NCI-H345 treated with DMSO at 0.1 percent for 48 hours (cell line): Measurements from ENCODE around the gene ADGRV1.
"Not testable (repeated sequence)": the region's sequence is repeated elsewhere in the genome, so short reads cannot be mapped to it uniquely, and the experiment has no call there.

ENCODE experiments used
- DNase-seq: peaks from one replicate; lab custom pipeline; 2025; ENCODE audit not compliant: unreplicated experiment; lab: John Stamatoyannopoulos, UW

ADGRV1 gene

GRCh38 chr5:91018712-91019371 lies 460.2 kb downstream of the ADGRV1 start:
- DNase-seq, result no peak

- DNase-seq, result no peak
Measured at GRCh38 chr5:91020065-91020800, 461.6 kb downstream of the ADGRV1 start.

GRCh38 chr5:91022518-91022917 lies 463.9 kb downstream of the ADGRV1 start:
- DNase-seq, result no peak

- DNase-seq, result no peak
Measured at GRCh38 chr5:91024206-91024605, 465.6 kb downstream of the ADGRV1 start.

- DNase-seq, result no peak
Measured at GRCh38 chr5:91024727-91025126, 466.1 kb downstream of the ADGRV1 start.

- DNase-seq, result no peak
Measured at GRCh38 chr5:91025449-91025848, 466.9 kb downstream of the ADGRV1 start.

GRCh38 chr5:91025956-91026355 lies 467.4 kb downstream of the ADGRV1 start:
- DNase-seq, result no peak

- DNase-seq, result no peak
Measured at GRCh38 chr5:91026466-91026865, 467.9 kb downstream of the ADGRV1 start.

- DNase-seq, result no peak
Measured at GRCh38 chr5:91027405-91028139, 469.0 kb downstream of the ADGRV1 start.

- DNase-seq, result no peak
Measured at GRCh38 chr5:91028499-91028956, 469.9 kb downstream of the ADGRV1 start.

GRCh38 chr5:91030521-91031401 lies 472.2 kb downstream of the ADGRV1 start:
- no peak for DNase-seq

- DNase-seq, result no peak
Measured at GRCh38 chr5:91031402-91031752, 472.8 kb downstream of the ADGRV1 start.

- no peak for DNase-seq
Measured at GRCh38 chr5:91032125-91032524, 473.5 kb downstream of the ADGRV1 start.

- DNase-seq, result no peak
Measured at GRCh38 chr5:91033370-91033769, 474.8 kb downstream of the ADGRV1 start.

- no peak for DNase-seq
Measured at GRCh38 chr5:91038180-91038808, 479.7 kb downstream of the ADGRV1 start.

- DNase-seq, result not testable (repeated sequence)
Measured at GRCh38 chr5:91041132-91041531, 482.5 kb downstream of the ADGRV1 start.

GRCh38 chr5:91042247-91042935 lies 483.8 kb downstream of the ADGRV1 start:
- no peak for DNase-seq

GRCh38 chr5:91042936-91043255 lies 484.3 kb downstream of the ADGRV1 start:
- no peak for DNase-seq

GRCh38 chr5:91048073-91048472 lies 489.5 kb downstream of the ADGRV1 start:
- no peak for DNase-seq

GRCh38 chr5:91049112-91049511 lies 490.5 kb downstream of the ADGRV1 start:
- no peak for DNase-seq
